ENCODE results near the gene EIF2AK3.
"Not testable (repeated sequence)": the region's sequence is repeated elsewhere in the genome, so short reads cannot be mapped to it uniquely, and the experiment has no call there.

EIF2AK3 gene

GRCh38 chr2:88591698-88592097 lies 35.6 kb downstream of the EIF2AK3 start:
- no peak for DNase-seq

GRCh38 chr2:88590998-88591613 lies 36.2 kb downstream of the EIF2AK3 start:
- DNase-seq = peak; percentile 41

- DNase-seq = no peak
Measured at GRCh38 chr2:88585969-88586368, 41.3 kb downstream of the EIF2AK3 start.

- no peak for DNase-seq
Measured at GRCh38 chr2:88582030-88582429, 45.2 kb downstream of the EIF2AK3 start.

GRCh38 chr2:88580088-88580487 lies 47.2 kb downstream of the EIF2AK3 start:
- DNase-seq = no peak

GRCh38 chr2:88575630-88576029 lies 51.6 kb downstream of the EIF2AK3 start:
- no peak for DNase-seq

GRCh38 chr2:88575051-88575450 lies 52.2 kb downstream of the EIF2AK3 start:
- no peak for DNase-seq

- DNase-seq = no peak
Measured at GRCh38 chr2:88574445-88574844, 52.8 kb downstream of the EIF2AK3 start.

GRCh38 chr2:88568179-88568578 lies 59.1 kb downstream of the EIF2AK3 start:
- no peak for DNase-seq

- DNase-seq = no peak
Measured at GRCh38 chr2:88564402-88564801, 62.9 kb downstream of the EIF2AK3 start.

- no peak for DNase-seq
Measured at GRCh38 chr2:88563129-88563528, 64.1 kb downstream of the EIF2AK3 start.

- DNase-seq = no peak
Measured at GRCh38 chr2:88561646-88562388, 65.4 kb downstream of the EIF2AK3 start.

- DNase-seq = no peak
Measured at GRCh38 chr2:88560619-88561307, 66.5 kb downstream of the EIF2AK3 start.

- DNase-seq = no peak
Measured at GRCh38 chr2:88557290-88557689, 70.0 kb downstream of the EIF2AK3 start.

GRCh38 chr2:88556026-88556425 lies 71.2 kb downstream of the EIF2AK3 start:
- DNase-seq = no peak

GRCh38 chr2:88554189-88554588 lies 73.1 kb downstream of the EIF2AK3 start:
- DNase-seq = no peak

- no peak for DNase-seq
Measured at GRCh38 chr2:88549616-88550292, 77.5 kb downstream of the EIF2AK3 start.

GRCh38 chr2:88546291-88546690 lies 81.0 kb downstream of the EIF2AK3 start:
- not testable (repeated sequence) for DNase-seq

- no peak for DNase-seq
Measured at GRCh38 chr2:88545118-88545517, 82.1 kb downstream of the EIF2AK3 start.

- DNase-seq = no peak
Measured at GRCh38 chr2:88543541-88544057, 83.7 kb downstream of the EIF2AK3 start.

GRCh38 chr2:88542668-88543067 lies 84.6 kb downstream of the EIF2AK3 start:
- no peak for DNase-seq

- no peak for DNase-seq
Measured at GRCh38 chr2:88540346-88540745, 86.9 kb downstream of the EIF2AK3 start.

GRCh38 chr2:88538362-88538917 lies 88.8 kb downstream of the EIF2AK3 start:
- DNase-seq = no peak

Data from NCI-H1105 (cell line).